EH (cell line): ENCODE measurements around the gene SYMPK.

Experiments used
- DNase-seq: peaks from one replicate; pipeline ENCODE4 v3.0.0-alpha.2; 2015; ENCODE audit warnings: low read depth

The SYMPK gene

DNA sequence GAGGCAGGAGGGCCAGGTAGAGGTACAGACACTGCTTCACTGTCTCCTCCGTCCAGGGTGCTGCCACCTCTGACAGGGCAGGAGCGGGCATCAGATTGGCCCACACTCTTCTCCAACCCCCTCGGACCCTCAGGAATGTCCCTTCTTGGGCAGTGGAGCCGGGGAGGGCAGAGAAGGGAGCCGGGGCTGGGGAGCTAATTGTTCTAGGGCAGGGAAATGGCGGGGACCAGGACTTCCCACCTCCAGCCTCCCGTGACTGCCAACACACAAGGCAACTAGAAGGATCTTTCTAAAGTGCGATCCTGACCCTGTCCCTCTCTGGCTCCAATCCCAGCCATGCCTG, 37.7 kb downstream of the SYMPK start:
- no peak for DNase-seq

- no peak for DNase-seq
Measured at GRCh38 chr19:45824531-45825262, 38.2 kb downstream of the SYMPK start.

DNA sequence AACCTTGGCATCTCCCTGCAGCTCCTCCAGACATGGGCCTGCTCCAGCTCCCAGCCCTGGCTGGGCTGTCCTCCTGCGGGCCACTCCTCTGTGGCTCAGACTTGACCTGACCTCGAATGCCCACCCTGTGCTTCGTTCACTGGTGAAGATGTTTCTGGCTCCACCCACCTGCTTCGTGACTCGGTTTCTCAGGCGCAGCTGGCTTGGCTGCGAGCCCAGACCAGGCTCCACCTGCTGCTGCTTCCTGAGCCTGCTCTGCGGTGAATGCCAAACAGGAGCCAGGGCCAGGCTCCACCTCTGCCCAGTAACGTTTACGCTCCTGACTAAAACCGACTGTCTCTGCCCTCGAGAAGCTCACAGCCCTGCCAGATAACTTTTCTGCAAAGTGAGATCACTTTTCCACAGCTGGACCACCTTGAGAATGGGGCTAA, 38.9 kb downstream of the SYMPK start:
- DNase-seq: no peak

DNA sequence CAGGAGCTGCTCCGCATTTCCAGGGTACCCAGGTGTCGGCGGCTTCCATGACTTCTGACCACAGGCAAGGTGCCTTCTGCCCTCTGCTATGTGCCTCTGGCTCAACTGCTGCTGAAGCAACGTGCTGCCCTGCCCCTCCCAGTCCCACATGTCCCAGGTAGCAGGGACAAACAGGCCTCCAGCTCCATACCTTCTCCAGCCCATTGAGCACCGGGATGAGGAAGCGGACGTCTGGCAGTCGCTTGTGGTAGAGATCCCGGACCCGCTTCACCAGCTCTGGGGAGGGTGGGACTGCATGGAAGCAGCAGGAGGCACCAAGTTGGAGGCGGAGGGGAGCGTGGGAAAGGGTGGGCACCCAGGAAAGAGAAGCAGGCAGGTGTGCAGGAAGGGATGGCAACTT, 39.8 kb downstream of the SYMPK start:
- no peak for DNase-seq

DNA sequence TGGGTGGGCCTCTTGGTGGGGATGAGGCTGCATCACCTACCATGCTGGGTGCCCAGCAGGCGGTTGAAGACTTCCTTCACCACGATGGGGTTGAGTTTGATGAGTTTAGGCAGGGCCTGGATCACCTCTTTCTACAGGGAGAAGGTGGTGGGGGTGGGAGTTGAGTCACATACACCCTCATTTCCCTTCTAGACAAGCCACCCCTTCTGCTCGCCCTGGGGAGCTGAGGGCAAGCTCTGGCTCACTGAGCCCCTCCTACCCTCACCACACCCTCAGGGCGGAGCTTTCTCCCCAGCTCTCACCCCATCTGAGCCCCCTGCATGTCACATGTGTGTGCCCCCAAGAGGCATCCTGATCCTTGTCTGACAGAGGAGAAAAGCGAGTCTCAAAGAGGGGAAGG, 40.2 kb downstream of the SYMPK start:
- DNase-seq: no peak

DNA sequence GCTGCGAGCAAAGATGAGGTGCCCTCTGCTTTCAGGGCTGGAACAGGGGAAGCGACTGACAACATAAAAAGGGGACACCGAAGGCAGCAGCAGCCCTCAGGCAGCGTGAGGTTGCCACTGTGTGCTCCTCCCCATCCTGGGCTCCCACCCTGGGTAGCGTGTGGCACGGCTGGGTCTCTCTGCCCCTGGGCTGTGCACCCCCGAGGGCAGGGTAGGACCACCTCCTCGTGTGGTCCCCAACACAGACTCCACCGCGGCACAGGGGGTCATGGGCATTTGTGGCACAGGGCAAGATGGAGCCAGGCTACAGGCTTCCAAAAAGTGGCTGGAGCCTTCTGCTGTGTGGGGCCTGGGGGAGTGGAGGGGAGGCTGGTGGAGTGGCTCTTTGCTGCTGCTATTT, 41.4 kb downstream of the SYMPK start:
- no peak for DNase-seq

DNA sequence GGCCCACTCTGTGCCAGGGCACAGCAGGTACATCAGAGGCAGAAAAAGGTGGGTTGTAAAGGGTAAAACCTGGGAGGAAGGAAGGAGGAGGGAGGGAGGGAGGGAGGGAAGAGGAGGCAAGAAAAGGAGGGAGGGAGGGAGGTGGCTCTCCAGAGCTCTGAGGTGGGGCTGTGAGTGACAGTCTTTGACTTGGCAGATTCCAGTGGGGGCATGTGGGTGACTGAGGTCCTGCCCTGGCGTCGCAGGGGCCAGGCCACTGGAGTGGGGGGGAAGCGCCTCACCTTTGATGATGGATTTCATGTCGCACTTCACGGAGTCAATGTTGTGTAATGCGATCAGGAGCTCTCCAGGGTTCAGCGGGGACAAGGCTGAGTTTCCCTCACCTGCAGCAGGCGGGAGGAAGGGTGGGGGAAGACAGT, 41.8 kb downstream of the SYMPK start:
- DNase-seq: no peak

GRCh38 chr19:45820413-45821102, 42.4 kb downstream of the SYMPK start:
- DNase-seq: no peak

GRCh38 chr19:45819769-45820168, 43.2 kb downstream of the SYMPK start:
- no peak for DNase-seq

DNA sequence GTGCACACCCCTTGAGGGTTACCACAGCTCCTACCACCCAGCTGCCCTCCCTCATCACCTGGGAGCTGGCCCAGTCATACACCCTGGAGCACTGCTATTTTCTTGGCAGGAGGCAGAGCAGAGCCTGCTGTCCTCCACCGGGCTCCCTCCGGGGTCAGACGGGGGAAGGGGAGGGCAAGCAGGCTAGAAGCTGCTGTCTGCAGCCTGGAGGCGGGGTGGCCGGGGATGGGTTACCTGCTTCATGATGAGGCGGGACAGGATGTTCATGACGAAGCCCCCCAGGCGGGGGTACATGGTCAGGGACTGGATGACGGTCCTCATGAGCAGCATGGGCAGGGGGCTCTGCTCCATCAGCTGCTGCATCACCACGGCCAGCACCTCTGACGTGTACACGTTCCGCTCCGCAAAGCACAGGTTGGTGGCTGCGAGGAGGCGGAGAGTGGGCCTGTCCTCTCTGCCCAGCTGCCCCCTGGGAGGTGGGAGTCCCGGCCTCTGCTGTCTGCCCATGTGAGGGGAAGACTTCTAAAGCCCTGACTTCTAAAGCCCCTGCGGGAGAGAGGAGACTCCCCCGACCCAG, 45.1 kb downstream of the SYMPK start:
- no peak for DNase-seq

- DNase-seq: peak; percentile 93
Measured at GRCh38 chr19:45817010-45817724, 45.8 kb downstream of the SYMPK start.

- no peak for DNase-seq
Measured at GRCh38 chr19:45816236-45817009, 46.5 kb downstream of the SYMPK start.

DNA sequence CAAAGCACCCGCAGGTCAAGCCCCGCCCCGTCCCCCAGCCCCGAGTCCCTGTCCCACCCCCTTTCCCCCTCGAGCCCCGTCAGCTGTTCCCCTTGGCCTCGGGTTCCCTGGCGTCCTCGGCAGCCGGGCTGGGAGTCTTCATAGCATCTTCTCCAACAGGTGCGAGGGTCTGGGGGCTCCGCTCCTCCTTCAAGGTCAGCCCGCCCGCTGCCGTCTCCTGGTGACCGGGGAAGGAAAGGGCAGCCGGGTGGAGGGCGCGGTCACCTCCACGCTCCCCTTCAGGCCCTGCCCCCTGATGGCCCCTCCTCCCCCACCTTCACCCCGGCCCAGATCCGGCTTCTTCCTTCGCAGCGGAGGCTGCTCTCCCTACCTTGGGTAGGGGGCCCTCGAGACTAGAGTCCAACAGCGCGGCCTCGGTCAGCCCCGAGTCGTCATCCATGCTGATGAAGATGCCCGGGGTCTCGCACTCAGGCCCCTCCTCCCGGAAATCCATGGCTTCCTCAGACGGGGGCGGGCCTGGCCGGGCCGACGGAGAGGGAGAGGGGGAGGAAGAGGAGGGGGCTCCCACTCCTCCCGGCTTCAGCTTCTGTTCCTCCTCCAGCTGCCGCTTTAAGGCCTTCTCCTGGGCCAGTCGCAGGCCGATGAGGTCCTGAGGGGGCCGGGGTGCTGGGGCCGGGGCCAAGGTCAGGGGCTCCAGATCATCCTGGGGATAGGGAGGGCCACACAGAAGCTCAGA, 47.3 kb downstream of the SYMPK start:
- DNase-seq: no peak

DNA sequence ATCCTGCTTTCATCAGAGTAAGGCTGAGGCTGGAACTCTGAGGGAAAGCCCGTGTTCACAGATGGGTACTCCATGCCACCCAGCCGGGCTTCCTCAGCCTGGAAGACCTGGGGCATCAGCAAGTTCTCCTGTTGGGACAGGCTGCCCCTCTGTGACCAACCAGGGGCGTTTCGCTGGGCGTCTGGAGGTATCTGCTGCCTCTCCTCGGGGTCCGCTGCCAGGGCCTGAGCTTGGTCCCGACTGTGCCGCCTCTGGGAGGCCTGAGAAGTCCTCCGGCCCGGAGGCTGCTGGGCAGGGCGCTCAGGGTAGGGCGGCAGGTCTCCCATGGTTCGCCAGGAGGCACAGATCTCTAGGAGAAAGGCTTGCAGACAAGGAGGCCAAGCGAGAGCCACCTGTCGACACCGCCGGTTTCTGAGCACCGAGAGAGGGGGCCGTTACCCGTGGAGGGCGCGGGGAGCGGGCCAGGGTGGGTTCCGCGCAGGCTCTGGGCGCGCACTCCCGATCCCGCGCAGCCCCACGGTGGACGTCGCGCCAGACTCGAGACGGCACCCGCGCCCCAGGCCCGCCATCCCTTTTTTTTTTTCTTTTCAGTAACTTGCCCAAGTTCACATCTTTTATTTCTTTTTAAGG, 48.0 kb downstream of the SYMPK start, which contains the start of gene RSPH6A:
RSPH6A (minus strand) TSS at position 458 of the 630 bp plus-strand sequence; CDS start at position 326, 132 bp downstream.
- no peak for DNase-seq

- no peak for DNase-seq
Measured at GRCh38 chr19:45814166-45814780, 48.7 kb downstream of the SYMPK start.

- DNase-seq: no peak
Measured at GRCh38 chr19:45812297-45812696, 50.6 kb downstream of the SYMPK start.

GRCh38 chr19:45809643-45810159, 53.2 kb downstream of the SYMPK start:
- peak; percentile 80 for DNase-seq

GRCh38 chr19:45805719-45806118, 57.2 kb downstream of the SYMPK start:
- no peak for DNase-seq

- no peak for DNase-seq
Measured at GRCh38 chr19:45804959-45805230, 58.1 kb downstream of the SYMPK start.
